Panc1 (cell line): ENCODE results near the gene KLHDC8A.
"Not testable (repeated sequence)": the region's sequence is repeated elsewhere in the genome, so short reads cannot be mapped to it uniquely, and the experiment has no call there.

Source experiments
- CTCF ChIP-seq: fragments of 450-650 bp; IDR thresholded peaks from 2 replicates; pipeline ENCODE4 v1.5.1; 2017; ENCODE audit warnings: mild to moderate bottlenecking
- POLR2AphosphoS5 ChIP-seq: IDR thresholded peaks from 2 replicates; pipeline ENCODE4 v1.6.1; 2012; ENCODE audit warnings: mild to moderate bottlenecking, low read depth, low read length, moderate library complexity

GRCh38 chr1:205297546-205298177 lies 59.1 kb downstream of the KLHDC8A start:
- not testable (repeated sequence) for TF ChIP-seq CTCF, POLR2AphosphoS5
